ENCODE results near the gene NIPAL4.

Gene NIPAL4

DNA sequence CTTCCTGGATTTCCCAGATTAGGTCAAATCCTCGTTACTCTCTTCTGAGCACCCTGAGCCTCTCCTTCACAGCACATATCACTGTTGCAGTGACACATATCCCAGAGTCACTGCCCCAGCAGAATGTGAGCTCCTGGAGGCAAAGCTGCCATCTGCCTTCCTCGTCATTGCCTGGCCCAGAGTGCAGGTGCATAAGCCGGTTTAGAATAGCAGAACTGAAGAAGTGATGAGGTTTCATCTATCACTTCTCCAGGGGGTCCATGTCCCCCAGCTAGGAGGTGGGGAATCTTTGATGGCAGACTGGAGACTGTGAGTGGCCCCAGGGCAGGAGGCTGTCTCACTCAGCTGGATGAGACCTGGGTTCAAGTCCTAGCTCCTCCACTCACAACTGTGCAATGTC, 25.8 kb downstream of the NIPAL4 start:
- DNase-seq (ENCODE audit: low read depth): no peak

DNA sequence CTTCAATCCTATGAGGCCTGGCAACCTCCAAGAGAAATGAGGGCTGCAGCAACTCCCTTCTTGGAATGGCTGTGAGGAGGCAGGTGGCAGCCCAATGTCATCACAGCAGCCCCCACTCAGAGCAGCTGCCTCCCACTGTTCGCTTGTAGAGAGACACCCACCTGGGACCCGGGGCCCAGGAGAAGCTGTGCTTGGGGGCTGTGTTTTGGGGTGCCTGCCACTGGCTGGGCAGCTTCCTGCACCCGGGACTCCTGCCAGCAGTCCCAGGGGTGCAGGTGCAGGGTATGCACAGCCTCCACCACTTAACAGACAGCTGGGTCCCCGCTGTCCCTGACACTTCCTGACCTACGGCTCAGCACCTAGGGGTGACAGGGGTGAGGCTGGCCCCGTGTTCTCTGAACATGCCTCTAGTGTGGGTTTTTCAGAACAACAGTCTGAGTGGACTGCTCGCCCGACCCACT, 26.2 kb downstream of the NIPAL4 start:
- no peak for DNase-seq (ENCODE audit: low read depth)

DNA sequence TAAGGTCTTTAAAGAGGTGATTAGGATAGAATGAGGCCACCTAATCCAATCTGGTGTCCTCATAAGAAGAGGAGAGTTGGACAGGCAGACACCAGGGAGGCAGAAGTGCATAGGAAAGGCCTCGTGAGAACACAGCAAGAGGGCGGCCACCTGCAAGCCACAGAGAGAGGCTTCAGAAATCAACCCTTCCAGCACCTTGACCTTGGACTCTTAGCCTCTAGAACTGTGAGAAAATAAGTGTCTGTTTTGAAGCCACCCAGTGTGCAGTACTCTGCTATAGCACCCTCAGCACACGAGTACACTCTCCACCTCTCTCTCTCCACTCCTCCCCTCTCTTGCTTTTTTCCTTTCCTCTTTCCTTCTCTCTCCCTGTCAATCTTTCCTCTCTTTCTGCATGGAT, 26.8 kb downstream of the NIPAL4 start:
- DNase-seq (ENCODE audit: low read depth): no peak

DNA sequence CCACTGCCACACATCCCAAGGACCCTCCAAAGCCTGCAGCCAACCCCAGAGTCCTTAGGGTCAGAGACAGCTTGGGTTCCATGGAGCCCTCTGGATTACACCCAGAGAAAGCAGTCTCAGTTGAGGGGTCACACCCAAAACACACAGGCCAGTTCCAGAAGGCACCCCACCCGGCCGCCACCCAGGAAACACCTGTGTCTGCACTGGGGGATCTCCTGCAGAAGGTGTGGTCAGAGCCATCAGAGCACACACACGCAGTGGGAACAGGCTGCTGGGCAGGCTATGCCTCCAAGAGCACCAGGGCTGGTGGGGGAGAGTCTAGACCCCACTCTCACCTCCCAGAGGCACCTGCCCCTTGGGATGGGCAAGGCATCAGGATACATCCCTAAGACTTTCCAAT, 27.3 kb downstream of the NIPAL4 start:
- DNase-seq (ENCODE audit: low read depth): no peak

DNA sequence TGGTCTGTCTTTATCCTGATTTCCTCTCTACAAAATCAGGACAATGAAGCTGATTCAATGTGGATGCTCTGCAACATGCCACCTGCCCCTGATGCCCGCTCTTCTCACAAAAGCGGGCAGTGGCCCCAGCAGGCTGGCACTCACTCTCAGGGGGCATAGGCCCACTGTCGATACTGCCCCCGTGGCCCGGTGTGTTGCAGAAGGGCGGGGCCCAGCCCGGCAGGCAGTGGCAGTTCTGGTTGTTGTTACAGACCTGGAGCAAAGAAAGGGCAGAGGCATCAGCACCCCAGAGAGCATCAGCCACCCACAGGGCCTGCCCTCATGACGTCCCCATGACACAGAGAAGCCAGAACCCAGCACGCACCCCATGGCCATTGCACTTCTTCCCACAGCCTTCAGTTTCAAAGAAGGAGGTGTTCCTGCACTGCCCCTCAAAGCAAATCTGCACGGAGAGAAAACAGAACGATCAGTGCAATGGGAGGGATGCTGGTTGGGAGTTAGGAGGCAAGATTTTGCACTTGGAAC, 31.5 kb downstream of the NIPAL4 start:
- DNase-seq (ENCODE audit: low read depth): no peak

DNA sequence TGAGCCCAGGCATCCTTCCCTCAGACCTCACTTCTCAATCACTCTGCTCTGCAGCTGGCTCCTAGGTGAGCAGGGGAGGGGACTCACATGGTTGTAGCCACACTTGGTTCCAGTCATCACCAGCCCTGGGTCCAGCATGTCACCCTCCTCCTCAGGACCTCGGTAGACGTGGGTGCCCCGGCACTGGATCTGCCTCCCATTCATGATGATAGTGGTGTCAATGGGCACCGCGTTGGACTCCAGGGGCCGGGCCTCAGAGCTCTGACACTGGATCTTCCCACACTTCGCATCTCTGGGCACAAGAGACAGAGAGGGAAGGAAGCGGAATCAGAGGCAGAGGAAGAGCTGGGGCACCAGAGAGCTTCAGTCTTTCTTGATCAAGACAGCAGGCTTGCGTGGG, 32.9 kb downstream of the NIPAL4 start:
- no peak for DNase-seq (ENCODE audit: low read depth)

DNA sequence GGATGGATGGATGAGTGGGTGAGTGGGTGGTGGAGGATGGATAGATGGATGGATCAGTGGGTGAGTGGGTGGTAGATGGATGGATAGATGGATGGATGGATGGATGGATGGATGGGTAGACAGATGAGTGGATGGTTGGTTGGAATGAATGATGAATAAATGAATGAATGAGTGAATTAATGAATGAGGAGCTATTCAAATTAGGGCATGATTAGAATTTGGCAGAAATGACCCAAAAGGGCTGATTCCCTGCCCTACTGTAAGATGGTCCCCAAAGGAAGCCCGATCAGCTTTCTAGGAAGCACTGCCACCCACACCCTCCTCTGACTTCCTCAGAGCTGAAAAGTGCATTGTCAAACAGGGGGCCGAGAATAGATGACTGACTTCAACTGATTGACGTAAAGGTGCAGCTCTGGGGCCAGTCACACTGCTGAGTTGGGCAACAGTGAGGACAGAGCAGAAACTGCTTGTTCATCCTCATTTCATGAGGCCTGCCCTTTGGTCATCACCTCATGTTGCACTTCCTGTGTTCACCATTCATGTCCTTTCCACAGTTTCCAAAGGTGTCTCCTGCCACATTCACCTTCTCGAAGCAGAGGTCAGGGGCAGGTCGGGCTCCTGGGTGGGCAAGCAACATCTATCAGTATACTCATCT, 34.3 kb downstream of the NIPAL4 start:
- DNase-seq (ENCODE audit: low read depth): no peak

DNA sequence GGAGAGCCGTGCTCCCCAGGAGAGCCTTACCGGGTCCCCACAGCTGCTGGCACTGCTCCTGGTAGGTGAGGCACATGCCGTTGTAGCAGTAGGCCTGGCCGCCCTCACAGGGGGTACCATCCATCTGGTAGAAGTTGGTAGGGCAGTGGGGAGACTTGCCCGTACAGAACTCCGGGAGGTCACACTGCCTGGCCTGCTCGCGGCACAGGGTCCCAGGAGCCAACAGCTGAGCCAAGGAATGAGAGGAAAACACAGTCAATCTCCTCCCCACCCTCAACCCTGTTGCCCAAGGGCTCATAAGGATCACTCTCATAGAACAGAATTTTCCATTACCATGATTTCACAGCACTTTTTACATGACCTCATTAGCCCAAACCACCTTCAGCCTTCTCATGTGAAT, 36.9 kb downstream of the NIPAL4 start:
- DNase-seq (ENCODE audit: low read depth): no peak

DNA sequence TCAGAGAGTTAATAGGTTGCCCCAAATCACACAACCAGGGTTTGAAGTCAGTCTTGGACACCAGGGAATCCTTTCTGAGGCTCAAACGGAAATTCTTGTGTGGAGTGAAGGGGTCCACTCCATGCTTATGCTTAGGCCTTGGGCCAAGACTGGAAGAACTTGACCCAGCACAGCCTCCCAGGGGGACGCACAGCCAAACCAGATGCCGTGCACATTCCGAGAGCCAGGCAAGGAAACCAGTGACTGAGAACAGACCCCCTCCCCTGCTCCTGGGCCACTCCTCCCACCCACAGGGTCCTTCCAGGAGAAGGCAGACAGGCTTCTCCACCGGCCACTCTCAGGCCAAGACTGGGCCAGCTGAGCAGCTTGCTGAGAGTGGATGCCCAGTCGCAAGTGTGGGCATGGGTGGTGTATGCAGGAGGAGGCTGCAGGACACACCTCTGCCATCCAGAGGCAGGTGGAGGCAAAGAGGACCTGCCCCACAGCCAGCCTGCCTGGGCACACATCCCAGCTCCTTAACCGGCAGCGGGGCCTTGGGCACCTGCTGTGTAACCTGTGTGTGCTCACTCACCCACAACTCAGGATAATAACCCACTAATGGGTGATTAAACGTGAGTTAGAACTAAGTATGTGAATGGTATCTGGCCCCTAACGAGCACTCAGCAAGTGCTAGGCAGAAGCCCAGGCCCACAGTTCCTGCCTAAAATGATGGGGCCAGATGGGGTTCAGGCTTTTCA, 38.0 kb downstream of the NIPAL4 start:
- DNase-seq (ENCODE audit: low read depth): no peak

DNA sequence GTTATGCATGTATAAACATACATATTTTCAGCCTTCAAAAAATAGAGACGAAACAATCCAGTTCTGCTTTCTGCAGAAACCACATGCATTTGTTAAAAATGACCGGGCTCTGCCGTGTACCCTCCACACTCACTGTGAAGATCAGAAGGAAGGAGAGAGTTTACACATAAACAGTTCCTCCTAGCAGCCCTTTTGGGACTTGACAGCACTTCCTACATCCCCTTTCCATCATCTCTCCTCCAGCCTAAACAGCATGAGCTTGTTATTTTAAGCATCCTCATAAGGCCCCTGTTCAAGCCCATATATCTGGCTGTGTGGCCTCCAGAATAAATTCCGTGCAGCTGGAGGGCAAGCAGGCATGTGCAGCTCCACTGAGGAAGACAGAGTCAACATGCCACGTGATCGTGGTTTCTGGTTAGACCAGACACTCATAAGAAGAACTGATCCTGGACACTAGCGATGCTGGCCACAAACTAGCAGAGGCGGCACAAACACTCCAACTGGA, 42.2 kb downstream of the NIPAL4 start:
- no peak for DNase-seq (ENCODE audit: low read depth)

DNA sequence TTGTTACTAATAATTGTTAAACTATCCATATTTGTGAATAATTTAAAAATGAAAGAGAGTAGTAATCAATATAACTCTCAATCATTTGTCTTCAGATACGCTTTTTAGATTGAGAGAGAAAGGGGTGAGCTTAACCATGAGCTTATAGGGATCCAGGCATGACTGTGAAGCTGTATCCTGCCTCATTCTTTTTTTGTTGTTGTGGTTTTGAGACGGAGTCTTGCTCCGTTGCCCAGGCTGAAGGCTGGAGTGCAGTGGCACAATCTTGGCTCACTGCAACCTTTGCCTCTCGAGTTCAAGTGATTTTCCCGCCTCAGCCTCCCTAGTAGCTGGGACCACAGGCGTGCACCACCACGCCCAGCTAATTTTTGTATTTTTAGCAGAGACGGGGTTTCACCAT, 44.0 kb downstream of the NIPAL4 start:
- no peak for DNase-seq (ENCODE audit: low read depth)

DNA sequence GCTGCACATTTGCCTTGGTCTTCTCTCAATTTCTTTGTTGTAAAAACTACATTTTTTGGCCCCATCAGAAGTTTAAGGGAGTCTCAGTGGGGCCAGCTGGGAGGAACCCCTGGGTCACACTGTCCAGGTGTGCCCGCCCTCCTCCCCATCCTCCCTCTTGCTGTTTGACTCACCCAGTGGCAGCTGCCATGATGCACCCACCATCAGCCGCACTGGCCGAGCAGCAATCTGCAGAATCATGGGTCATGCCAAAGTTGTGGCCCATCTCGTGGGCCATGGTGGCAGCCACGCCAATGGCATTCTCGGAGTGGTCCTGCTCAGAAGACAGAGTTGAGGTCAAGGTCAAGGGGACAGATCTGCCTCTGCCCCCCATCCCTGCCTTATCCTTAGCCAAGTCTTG, 45.5 kb downstream of the NIPAL4 start:
- no peak for DNase-seq (ENCODE audit: low read depth)

DNA sequence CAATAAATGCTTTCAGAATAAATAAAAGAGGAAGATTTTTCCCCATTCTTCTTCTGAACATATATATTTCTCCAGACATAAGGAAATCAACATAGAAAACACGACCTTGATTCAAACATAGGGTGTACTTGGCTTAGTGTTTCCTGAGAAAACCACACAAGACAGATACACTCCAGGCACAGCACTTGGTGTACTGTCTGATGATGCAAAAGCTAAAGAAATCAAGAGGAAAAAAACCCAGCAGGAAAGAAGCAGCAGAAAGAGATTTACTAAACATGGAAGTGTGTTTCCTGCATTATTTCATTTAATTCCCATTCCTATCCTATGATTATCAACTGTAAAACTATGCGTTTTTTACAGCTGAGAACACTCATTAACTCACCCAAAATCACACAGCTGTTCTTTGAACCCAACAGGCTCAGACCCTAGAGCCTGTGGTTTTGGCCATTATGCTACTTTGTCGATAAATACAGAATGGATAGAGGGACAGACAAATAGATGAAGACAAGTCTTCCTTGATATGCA, 46.1 kb downstream of the NIPAL4 start:
- DNase-seq (ENCODE audit: low read depth): no peak

DNA sequence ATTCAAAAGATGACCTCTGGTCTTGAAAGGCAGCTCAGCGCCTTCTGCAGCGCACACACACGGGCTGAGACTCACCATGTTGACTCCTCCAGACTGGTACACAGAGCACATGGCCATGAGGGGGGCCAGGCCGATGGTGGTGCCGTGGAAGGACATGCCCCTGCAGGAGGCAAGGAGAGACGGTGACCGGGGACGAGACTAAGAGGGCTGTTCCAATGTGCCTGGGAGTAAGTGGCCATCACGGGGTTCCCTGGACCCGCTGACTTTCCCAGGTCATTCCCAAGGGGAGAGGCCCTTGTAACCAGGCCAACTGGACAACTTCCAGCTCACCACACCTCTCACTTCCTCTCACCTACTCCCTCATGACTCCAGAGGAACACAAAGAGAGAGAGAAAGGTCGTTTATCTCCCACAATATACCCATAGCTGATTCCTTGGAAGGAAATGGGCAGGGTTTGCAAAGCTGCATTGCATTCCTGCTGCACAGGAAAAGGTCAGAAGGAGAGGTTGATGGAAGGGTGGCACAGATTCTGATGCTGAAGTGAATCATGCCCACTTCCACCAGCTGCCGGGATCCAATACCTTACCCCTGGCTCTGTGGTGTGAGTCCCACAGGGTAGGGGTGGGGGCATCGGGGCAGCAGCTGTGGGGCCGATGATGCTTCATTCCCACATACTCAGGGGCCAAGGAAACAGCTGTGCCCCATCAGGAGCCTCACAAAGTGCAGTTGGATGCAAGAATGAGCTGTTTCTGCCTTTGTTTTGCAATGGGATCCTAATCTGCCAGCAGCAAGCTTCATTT, 47.2 kb downstream of the NIPAL4 start:
- no peak for DNase-seq (ENCODE audit: low read depth)

DNA sequence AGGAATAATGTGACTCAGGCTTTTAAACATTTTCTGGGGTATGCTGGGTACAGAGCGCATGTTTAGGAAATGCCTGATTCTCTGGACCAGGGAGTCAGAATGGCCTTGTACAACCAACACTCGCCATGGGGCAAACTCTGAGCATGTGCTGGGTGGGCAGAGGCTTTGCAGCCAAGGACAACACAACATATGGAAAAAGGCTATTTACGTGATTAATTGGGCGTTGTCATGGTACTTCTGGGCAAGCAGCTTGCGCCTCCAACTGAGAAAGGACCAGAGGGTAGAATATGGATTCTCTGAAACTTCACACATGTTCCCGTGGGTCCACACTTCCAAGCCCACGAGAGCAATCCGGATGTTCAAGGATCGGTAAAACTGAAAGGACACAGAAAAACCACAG, 49.1 kb downstream of the NIPAL4 start:
- DNase-seq (ENCODE audit: low read depth): no peak

DNA sequence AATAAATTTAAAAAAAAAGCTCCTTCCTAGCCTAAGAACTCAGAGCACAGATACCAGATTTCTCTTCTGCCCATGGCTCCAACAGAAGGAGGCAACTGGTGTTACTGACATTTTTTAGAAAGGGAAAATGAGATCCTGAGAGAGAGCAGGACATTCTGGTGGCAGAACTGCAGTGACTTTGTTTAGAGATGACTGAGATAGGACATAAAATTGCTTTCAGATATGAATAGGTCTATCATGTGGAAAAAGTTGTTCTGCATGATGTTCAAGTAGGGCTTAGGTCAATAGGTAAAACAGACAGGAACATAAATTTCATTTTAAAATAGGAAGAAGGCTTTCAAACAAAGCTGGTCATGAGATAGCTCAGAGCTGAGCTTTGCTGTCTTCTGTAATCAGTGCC, 49.6 kb downstream of the NIPAL4 start:
- no peak for DNase-seq (ENCODE audit: low read depth)

DNA sequence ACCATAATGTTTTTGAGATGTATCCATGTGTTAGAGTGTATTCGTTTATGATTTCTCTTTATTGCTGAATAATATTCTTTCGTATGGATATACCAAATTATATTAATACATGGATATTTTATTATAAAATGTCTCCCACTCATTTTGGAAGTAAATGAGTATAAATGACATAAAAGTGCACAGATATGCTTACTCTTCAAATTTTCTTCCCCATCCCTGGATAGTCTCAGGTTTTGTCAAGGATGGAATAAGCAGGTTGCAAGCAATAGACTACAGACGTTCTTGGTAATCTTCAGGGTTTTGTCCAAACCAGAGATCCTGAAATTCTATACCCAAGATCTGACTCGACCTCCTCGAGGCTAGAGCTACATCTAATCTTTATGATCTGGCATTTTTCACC, 50.7 kb downstream of the NIPAL4 start:
- peak; percentile 10 for DNase-seq (ENCODE audit: low read depth)

DNA sequence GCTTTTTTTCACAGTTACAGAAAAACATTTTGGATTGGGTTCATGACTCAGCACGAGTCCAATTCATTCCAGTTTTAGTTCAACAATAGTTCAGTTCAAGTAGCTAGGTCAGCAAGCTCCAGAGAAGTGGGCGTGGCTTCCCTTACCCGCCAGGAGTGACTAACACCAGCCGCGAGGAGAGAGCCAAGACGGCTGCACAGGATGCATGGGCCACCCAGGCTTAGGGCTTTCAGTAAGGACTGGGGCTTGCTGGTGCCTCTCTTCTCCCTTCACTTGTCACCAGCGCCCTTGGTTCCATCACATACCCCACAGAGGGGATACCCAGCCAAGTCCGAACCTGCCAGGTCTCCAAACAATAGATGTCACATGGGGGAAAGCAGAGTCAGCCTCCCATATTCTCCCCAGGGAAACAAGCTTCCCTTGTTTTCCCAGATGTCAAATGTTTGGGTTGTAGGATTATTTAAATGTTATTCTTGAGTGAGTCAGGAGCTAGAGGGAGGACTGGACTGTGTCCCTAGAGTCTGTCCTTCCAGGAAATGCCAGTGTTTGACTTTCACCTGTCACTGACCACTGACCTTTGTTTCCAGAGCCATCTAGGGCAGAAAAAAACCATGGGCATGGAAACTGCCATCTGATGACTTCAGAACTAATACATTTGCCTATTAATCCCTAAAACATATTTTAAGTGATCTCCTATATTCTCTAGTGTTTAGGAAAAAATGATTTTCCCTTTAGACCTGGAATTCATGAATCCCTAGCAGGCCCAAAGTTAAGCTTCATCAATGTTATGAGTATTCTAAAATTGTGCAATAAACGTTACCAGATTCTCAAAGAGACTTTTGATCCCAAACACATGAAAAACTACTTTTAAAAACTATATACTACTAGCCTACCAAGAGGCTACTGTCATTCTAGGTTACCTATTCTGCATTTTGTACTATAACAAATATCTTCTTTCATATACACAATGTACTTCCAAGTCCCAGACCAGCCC, 51.9 kb downstream of the NIPAL4 start:
- DNase-seq (ENCODE audit: low read depth): peak; percentile 98

DNA sequence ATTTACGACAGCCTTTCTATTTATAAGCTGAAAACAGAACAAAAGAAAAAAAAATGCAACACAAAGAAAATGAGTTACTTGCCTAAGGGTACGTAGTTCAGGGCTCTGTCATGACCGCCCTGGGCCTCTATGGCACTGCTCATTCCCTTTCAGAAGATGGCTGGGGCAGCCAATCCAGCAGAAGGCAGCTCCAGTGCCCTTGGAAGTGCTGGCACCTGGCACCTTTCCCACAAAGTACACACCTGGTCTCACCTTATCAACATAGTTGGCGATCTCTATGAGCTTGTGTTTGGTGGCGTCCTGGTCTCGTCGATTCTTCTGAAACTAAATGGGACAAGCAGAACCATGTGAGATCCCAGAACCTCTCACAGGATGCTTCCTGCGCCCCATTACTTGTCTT, 53.2 kb downstream of the NIPAL4 start:
- no peak for DNase-seq (ENCODE audit: low read depth)

DNA sequence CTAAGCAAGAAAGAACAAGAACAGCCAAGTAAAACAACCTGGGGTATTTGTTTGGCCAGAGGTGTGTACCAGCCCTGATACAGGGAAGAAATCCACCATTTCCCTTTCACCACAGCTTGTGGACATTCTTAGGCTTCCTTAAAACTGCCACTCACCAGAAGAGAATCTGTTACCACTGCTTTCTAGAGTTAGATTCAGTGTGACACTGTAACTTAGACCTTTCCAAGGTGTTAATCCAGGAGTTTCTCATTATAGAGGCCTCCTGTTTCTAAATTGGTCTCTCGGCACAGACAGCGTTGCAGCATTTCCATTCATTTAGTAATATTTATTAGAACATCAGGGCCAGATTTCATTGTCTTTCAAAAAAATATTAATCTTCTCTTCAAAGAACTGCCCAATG, 55.0 kb downstream of the NIPAL4 start:
- no peak for DNase-seq (ENCODE audit: low read depth)

DNA sequence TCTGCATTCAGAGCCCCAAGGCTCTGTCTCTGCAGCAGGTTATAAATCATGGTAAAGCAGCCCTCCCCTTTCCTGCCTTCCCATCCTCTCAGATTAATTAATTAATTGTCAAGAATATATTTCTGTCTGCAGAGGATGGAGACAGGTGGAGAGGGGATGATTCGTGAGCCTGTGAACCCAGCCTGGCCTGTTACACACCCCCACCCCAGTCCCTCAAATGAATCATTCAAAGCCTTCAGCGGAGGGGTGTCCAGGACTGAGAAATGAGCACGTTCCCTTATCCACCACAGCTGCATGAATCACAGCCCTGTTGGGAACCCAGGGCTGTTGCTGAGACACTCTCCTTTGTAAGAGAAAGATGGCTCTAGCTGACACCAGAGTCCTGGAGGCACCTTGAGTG, 56.0 kb downstream of the NIPAL4 start:
- peak; percentile 96 for DNase-seq (ENCODE audit: low read depth)

All from ELR (cell line).